Ovary (tissue), 9 donors: Measurements from ENCODE around the gene CDC25B. TPM values are rescaled to one million over a fixed set of nuclear protein-coding genes. Genes with fewer than 3 reads are reported as not detected.

Source experiments
- DNase-seq, 5 donors: peaks; one replicate each; pipeline ENCODE4 v3.0.0-alpha.2; 2019 to 2020
- H3K27ac ChIP-seq, 2 donors: fragments of 200-600 bp; one replicate each; pipeline versions ENCODE4 v1.5.1 to v1.8.0; 2019 to 2022
- H3K27me3 ChIP-seq: fragments of 200-600 bp; one replicate; pipeline ENCODE4 v1.8.0; 2022
- H3K36me3 ChIP-seq: fragments of 200-600 bp; sonication (generic); one replicate; pipeline ENCODE4 v1.5.1; 2019
- H3K4me1 ChIP-seq: one replicate; pipeline ENCODE4 v1.8.1; 2013; ENCODE audit warnings: mild to moderate bottlenecking, moderate library complexity; ENCODE audit not compliant: insufficient read depth
- H3K4me3 ChIP-seq: fragments of 200-600 bp; sonication (generic); one replicate; pipeline ENCODE4 v1.5.1; 2017
- H3K9me3 ChIP-seq, 2 donors: fragments of 200-600 bp in 1 of 2; sonication (generic) in 1 of 2; one replicate each; pipeline versions ENCODE4 v1.5.1 to v1.8.1; 2013 to 2019; ENCODE audit warnings: mild to moderate bottlenecking in 1 of 2, moderate library complexity in 1 of 2
- EP300 ChIP-seq: sonication (generic); formaldehyde crosslinking; IDR thresholded peaks from one replicate; pipeline ENCODE4 v1.6.1; 2017; ENCODE audit warnings: antibody characterized with exemption
- POLR2A ChIP-seq: fragments of 450-650 bp; IDR thresholded peaks from one replicate; pipeline ENCODE4 v1.6.1; 2017; ENCODE audit warnings: antibody characterized with exemption, mild to moderate bottlenecking, moderate library complexity
- WGBS, 3 donors: extraction: QIAGEN DNeasy Blood & Tissue Kit in 1 of 3; methylation state at CpG; one replicate each; pipeline versions ENCODE4 v1.1.5 to v1.1.7; 2013 to 2017; 5-methylcytosine and 5-hydroxymethylcytosine counted together
- intact Hi-C, 4 donors: fragments of 100-400 bp; cut with DNase I; formaldehyde crosslinking; loops; one replicate each; pipeline versions ENCODE4 v1.11.0 to v1.15.1; 2022 to 2023
- polyA plus RNA-seq, 2 donors: library from polyadenylated mRNA; stranded (reverse); fragments of 200-250 nt in 1 of 2; fragments of 350-450 nt in 1 of 2; fragmentation: Illumina TruSeq in 1 of 2; extraction: RNeasy Lipid Tissue Mini Kit (QIAGEN cat#74804) in 1 of 2; gene quantifications; one replicate each; pipeline ENCODE4 v1.2.3, GENCODE V29; 2013 to 2014
- total RNA-seq, 7 donors: library from RNA; depleted of rRNA in 2 of 7; stranded (reverse); fragments of >200 nt in 2 of 7; fragmentation: NEBNext Ultra II Directional in 3 of 7; extraction: Animal tissue kit (Norgen Biotek cat#: 25700) in 3 of 7; gene quantifications; one replicate each; pipeline versions ENCODE4 v1.1.0 to v1.2.4, GENCODE V29; 2016 to 2023
- TF ChIP-seq, protein P1 (sequence below), 3 donors: fragments of 450-650 bp in 2 of 3; fragments of 200-600 bp in 1 of 3; IDR thresholded peaks; one replicate each; pipeline versions ENCODE4 v1.5.1 to v1.8.0; 2016 to 2022; ENCODE audit warnings: antibody characterized with exemption in 3 of 3, mild to moderate bottlenecking in 1 of 3
- donor health status: DM: no; HTN: no; CAD: no; lungs with moderate emphysema.
- donor health status: DM: no; HTN: no; CAD: no.
- donor health status: Bipolar disorder and iron deficiency.
- donor health status: DM: yes; HTN: yes; CAD: no.
- donor health status: DM: no; HTN: no; CAD: no.
- donor health status: DM: yes; HTN: yes; CAD: no.

Gene CDC25B
- total and polyA plus RNA-seq, 9 donors, result 17.9 to 47.8 (median 33.0) TPM

- intact Hi-C loops, result no loop called here
- WGBS, 3 donors, result 85 to 92% (median 91%) methylated on average over 4 of the region's 4 CpGs
- no peaks in the 10 kb centered on the region for H3K9me3 ChIP-seq
- no peak overlapping the region for H3K4me3 ChIP-seq
- no peak for DNase-seq
- peaks cover 6% of the 10 kb centered on the region for H3K4me1 ChIP-seq
- H3K27ac ChIP-seq, result no peak overlapping the region
- H3K27me3 ChIP-seq, result no peaks in the 10 kb centered on the region
- no peaks in the 10 kb centered on the region for H3K36me3 ChIP-seq
- TF ChIP-seq EP300, result no peak
- TF ChIP-seq POLR2A, result no peak
- TF ChIP-seq, protein P1, sequence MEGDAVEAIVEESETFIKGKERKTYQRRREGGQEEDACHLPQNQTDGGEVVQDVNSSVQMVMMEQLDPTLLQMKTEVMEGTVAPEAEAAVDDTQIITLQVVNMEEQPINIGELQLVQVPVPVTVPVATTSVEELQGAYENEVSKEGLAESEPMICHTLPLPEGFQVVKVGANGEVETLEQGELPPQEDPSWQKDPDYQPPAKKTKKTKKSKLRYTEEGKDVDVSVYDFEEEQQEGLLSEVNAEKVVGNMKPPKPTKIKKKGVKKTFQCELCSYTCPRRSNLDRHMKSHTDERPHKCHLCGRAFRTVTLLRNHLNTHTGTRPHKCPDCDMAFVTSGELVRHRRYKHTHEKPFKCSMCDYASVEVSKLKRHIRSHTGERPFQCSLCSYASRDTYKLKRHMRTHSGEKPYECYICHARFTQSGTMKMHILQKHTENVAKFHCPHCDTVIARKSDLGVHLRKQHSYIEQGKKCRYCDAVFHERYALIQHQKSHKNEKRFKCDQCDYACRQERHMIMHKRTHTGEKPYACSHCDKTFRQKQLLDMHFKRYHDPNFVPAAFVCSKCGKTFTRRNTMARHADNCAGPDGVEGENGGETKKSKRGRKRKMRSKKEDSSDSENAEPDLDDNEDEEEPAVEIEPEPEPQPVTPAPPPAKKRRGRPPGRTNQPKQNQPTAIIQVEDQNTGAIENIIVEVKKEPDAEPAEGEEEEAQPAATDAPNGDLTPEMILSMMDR (IDR thresholded peaks at IDR 0.05), result no peak
Measured at GRCh38 chr20:3801299-3801698, 5.2 kb downstream of the CDC25B start.

DNA sequence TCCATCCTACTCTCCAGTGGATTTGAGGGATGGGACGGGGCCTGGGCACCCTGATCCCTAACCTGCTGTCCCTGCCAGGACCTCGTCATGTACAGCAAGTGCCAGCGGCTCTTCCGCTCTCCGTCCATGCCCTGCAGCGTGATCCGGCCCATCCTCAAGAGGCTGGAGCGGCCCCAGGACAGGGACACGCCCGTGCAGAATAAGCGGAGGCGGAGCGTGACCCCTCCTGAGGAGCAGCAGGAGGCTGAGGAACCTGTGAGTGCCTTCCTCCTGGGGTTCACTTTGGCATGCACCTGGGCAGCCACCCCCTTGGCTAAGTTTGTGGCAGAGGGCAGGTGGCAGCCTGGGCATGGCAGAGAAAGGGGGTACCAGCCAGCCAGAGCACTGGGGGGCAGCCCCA, 5.7 kb downstream of the CDC25B start:
- TF ChIP-seq EP300, result no peak
- no peak for TF ChIP-seq POLR2A
- TF ChIP-seq, protein P1 (IDR thresholded peaks at IDR 0.05), result no peak
- DNase-seq, result no peak
- H3K27ac ChIP-seq, result no peak overlapping the region
- H3K4me3 ChIP-seq, result no peak overlapping the region
- peaks cover 6% of the 10 kb centered on the region for H3K4me1 ChIP-seq
- H3K36me3 ChIP-seq, result no peaks in the 10 kb centered on the region
- no peaks in the 10 kb centered on the region for H3K9me3 ChIP-seq
- intact Hi-C loops, result no loop called here
- no peaks in the 10 kb centered on the region for H3K27me3 ChIP-seq
- 93 to 94% (median 93%) methylated on average over 13 of the region's 13 CpGs for WGBS, 3 donors

DNA sequence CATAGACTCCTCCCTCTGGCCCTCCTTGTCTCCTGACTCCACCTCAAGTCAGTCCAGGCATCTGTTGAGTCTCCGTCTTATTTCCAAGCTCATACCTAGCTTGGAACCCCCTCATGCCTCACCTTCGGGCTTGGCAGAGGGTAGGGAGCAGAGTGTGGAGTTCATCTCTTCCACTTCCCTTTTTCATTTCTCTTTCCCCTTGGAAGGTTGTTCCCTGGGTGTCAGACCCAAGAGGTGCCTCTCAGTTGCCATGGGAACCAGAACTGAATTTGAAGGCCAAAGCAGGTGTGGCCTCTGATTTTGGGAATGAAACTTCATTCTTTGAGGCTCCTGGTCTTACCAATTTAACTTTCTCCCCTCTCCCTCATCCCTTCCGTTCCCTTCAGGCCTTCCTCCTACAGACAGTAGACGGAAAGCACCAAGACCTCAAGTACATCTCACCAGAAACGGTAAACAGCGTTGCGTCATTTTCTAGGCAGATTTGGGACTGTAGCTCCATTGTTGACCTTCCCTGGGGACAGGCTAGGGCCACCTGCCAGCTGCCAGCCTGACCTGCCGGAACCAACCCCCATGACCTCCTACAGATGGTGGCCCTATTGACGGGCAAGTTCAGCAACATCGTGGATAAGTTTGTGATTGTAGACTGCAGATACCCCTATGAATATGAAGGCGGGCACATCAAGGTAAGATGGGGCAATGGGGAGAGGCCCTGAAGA, 6.6 kb downstream of the CDC25B start:
- 89 to 94% (median 91%) methylated on average over 11 of the region's 11 CpGs for WGBS, 3 donors
- H3K27ac ChIP-seq, result no peak overlapping the region
- no peaks in the 10 kb centered on the region for H3K9me3 ChIP-seq
- peaks cover 14% of the 10 kb centered on the region for H3K4me1 ChIP-seq
- H3K4me3 ChIP-seq, result no peak overlapping the region
- TF ChIP-seq, protein P1 (IDR thresholded peaks at IDR 0.05), result no peak
- TF ChIP-seq POLR2A (no peak), EP300 (no peak)
- intact Hi-C loops, result no loop called here
- H3K27me3 ChIP-seq, result no peaks in the 10 kb centered on the region
- H3K36me3 ChIP-seq, result no peaks in the 10 kb centered on the region
- peak in 1 of 5 donors; percentile 25 for DNase-seq

DNA sequence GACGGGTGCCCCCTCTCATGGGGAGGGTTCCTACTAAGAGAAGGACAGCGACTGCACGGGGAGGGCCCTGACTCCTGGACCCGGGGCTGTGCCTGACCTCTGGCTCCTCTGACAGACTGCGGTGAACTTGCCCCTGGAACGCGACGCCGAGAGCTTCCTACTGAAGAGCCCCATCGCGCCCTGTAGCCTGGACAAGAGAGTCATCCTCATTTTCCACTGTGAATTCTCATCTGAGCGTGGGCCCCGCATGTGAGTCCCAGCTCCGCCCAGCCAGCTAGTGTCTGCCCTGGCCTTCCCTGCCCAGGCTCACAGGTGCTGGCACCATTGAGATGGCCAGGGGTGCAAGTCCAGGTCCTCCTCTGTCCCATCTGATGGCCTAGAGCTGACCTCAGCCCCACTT, 7.2 kb downstream of the CDC25B start:
- intact Hi-C loops, result no loop called here
- Histone ChIP-seq H3K4me3 (no peak overlapping the region), H3K27ac (no peak overlapping the region), H3K27me3 (no peaks in the 10 kb centered on the region), H3K36me3 (no peaks in the 10 kb centered on the region), H3K4me1 (peaks cover 16% of the 10 kb centered on the region), H3K9me3 (no peaks in the 10 kb centered on the region)
- TF ChIP-seq EP300 (no peak), POLR2A (no peak)
- TF ChIP-seq, protein P1 (IDR thresholded peaks at IDR 0.05), result no peak
- DNase-seq, result peak in 1 of 5 donors; percentile 33
- WGBS, 3 donors, result 86 to 95% (median 92%) methylated on average over 14 of the region's 14 CpGs
